Measurements from ENCODE around the gene P3H2.

DNA sequence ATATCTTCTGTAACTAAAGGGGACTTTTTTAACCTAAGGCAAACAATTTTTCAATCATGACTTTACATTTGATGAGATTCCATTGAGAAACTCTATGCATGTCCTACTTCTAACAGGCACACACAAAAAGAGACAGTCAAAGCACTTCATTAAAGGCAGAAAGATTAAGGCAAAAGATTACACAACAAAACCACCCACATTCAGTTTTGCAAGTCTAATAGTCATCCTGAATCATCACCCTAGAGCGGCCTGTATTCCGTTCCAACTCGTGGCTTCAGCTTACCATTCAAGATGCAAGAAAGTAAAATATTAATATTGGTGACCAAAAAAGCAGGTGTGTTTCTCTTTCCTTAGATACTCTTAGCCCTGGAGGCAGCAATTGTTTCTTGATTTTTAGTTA, 205.9 kb downstream of the P3H2 start:
- TF ChIP-seq GATAD2A (IDR thresholded peaks at IDR 0.05) (no peak), JUND (IDR thresholded peaks at IDR 0.05; ENCODE audit: borderline replicate concordance, low read depth, low read length) (no peak), JUND (tag; IDR thresholded peaks at IDR 0.05; ENCODE audit: borderline replicate concordance, low read depth, low read length) (no peak), SPI1 (IDR thresholded peaks at IDR 0.05; ENCODE audit: borderline replicate concordance, low read depth, low read length) (no peak), TRIM28 (IDR thresholded peaks at IDR 0.05) (no peak), JUNB (CRISPR knock-in tag; conservative IDR thresholded peaks at IDR 0.05) (no peak), BHLHE40 (IDR thresholded peaks at IDR 0.05; ENCODE audit: low read length) (no peak)
- TF ChIP-seq, protein P1, sequence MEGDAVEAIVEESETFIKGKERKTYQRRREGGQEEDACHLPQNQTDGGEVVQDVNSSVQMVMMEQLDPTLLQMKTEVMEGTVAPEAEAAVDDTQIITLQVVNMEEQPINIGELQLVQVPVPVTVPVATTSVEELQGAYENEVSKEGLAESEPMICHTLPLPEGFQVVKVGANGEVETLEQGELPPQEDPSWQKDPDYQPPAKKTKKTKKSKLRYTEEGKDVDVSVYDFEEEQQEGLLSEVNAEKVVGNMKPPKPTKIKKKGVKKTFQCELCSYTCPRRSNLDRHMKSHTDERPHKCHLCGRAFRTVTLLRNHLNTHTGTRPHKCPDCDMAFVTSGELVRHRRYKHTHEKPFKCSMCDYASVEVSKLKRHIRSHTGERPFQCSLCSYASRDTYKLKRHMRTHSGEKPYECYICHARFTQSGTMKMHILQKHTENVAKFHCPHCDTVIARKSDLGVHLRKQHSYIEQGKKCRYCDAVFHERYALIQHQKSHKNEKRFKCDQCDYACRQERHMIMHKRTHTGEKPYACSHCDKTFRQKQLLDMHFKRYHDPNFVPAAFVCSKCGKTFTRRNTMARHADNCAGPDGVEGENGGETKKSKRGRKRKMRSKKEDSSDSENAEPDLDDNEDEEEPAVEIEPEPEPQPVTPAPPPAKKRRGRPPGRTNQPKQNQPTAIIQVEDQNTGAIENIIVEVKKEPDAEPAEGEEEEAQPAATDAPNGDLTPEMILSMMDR (IDR thresholded peaks at IDR 0.05 in 2 of 3, conservative IDR thresholded peaks at IDR 0.05 in 1 of 3; ENCODE audit: insufficient read depth in 2 of 3, low read depth in 1 of 3, low read length in 3 of 3): no peak
- TF ChIP-seq, protein P2, sequence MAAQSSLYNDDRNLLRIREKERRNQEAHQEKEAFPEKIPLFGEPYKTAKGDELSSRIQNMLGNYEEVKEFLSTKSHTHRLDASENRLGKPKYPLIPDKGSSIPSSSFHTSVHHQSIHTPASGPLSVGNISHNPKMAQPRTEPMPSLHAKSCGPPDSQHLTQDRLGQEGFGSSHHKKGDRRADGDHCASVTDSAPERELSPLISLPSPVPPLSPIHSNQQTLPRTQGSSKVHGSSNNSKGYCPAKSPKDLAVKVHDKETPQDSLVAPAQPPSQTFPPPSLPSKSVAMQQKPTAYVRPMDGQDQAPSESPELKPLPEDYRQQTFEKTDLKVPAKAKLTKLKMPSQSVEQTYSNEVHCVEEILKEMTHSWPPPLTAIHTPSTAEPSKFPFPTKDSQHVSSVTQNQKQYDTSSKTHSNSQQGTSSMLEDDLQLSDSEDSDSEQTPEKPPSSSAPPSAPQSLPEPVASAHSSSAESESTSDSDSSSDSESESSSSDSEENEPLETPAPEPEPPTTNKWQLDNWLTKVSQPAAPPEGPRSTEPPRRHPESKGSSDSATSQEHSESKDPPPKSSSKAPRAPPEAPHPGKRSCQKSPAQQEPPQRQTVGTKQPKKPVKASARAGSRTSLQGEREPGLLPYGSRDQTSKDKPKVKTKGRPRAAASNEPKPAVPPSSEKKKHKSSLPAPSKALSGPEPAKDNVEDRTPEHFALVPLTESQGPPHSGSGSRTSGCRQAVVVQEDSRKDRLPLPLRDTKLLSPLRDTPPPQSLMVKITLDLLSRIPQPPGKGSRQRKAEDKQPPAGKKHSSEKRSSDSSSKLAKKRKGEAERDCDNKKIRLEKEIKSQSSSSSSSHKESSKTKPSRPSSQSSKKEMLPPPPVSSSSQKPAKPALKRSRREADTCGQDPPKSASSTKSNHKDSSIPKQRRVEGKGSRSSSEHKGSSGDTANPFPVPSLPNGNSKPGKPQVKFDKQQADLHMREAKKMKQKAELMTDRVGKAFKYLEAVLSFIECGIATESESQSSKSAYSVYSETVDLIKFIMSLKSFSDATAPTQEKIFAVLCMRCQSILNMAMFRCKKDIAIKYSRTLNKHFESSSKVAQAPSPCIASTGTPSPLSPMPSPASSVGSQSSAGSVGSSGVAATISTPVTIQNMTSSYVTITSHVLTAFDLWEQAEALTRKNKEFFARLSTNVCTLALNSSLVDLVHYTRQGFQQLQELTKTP (IDR thresholded peaks at IDR 0.05; ENCODE audit: low read depth in 1 of 2, partially characterized antibody in 2 of 2): no peak
